GM19452 (cell line): ENCODE results near the gene PIGC.

Experiments used
- ATAC-seq: cut with Tn5 transposase; IDR thresholded peaks from one replicate; pipeline ENCODE4 v1.9.1; 2021; ENCODE audit not compliant: unreplicated experiment

The PIGC gene

DNA sequence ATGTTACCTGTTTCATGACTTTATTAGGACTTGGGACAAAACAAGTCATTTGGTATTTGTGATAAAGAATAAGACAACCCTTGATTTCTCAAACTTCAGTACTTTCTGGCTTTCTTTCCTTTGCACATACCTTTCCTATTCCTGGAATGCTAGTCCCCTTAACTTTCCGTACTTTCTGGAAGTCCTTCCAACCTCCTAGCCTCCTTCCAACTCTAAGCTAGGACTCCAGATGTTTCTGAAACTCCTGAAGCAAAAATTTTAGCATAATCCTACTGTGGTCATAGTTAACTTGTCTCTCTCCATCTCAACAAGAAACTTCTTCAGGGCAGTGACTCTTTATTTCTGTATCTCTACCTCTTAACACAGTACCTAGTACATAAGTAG lies 43.2 kb downstream of the PIGC start:
- no peak for ATAC-seq

DNA sequence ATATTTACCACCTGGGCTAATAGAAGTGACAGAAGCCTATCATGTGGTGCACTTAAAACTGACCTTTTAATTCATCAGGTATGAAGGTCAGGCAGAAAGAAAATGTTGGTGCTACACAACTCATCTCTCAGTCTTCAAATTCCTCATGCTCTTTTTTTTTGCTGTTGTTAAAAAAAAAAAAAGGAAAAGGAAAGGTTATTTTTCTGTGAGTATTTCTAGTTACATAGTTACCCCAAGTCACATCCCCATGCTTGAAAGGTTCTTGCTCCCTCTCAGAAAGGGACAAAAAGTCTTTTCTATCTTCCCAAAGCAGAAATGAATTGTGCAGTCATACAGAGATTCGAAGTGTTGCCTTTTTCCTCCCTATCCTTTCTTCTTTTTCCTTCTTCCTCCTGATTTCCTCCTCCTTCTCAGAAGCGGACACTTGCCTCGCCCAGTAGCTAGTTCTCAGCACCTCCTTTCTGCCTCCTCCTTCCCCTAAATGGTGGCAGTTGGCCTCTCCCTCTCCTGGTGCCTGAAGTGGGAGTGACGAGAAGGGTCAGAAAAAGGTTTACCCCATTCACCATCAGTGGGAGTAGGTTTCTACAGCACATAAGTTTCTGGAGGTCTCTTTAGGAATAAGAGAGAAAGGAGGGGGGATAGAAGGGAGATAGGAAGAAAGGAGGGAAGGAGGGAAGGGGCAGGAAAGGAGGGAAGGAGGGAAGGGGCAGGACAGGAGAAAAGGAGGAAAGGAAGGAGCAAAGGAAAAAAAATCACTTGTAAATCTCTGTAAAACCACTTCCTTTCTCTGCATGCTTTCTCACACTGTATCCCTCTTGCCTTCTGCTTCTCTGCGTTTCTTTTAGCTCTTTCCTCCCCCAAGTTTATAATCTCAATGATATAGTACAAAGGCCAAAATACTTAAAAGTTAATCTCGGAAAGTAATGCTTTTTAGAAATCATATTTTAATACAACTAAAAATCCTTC lies 43.8 kb downstream of the PIGC start:
- no peak for ATAC-seq

GRCh38 chr1:172398970-172399755 lies 44.7 kb downstream of the PIGC start:
- ATAC-seq = no peak

- ATAC-seq = no peak
Observed at GRCh38 chr1:172398193-172398592, 45.7 kb downstream of the PIGC start.

DNA sequence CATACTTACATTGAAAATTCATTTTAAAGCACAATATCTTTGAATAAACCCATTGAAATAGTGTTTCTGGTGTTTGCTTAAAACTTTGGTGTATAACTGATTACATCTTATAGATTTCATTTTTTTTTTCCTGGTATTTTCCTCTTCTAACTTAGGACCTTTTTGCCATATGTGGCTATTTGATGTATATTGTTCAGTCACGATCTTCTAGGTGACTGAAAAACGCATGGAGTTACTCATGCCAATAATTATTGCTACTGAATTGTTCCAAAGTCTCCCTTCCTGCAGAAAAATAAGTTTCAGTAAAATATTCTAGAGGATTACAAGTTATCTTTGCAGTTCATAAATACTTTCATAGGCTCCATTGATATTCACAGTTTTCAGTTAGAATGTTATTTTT lies 46.2 kb downstream of the PIGC start:
- no peak for ATAC-seq

DNA sequence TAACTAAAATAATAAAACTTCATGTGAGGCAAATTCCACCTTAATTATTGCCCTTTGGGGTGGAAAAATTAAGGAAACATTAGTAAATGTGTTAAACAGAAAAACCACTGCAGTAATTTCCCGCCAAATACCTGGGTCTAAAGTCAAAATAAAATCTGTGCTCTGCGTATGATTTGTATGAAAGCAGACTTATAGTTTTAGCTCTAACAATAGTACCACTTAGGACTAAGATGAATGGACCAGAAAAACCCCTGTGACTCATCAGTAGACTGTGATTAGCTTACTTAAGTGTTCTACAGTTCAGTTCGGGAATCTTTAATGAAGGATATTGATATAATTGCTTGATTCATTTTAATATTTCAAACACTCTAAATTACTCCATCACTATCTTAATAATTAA lies 46.6 kb downstream of the PIGC start:
- no peak for ATAC-seq

DNA sequence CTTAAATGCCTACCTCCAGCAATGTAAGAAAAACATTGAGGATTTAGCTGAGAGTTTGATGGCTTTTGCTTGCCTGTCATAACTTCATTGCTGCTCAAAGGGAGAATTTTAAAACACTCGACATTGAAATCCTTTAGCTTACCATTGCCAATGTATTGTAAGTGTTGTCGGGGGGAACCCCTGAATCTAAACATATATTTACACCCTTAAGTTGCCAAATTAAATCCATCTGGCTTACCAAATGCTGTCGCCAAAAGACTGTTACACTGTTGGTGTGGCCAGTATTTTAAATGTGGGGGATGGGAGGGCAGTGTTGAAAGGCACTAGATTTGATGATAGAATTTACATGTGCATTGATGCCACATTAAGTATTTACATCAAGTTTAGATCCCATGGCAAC lies 48.3 kb downstream of the PIGC start:
- ATAC-seq = no peak

DNA sequence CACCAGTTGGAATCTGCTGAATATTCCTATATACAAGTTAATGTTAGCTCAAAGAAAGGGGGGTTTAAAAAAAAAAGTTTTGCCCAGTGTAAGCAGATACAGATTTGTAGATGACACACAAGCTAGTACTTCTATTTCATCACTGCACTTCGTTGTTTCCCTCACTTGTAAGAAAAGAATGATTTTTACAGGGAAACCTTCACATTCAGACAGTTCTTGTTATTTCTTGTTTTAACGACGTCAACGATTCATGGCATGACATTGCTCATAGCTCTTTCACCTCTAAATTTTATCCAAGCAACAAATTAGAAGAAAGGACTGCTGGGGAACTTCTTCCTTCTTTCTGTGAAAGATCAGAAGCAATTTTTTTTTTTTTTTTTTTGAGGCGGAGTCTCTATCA lies 49.1 kb downstream of the PIGC start:
- no peak for ATAC-seq

DNA sequence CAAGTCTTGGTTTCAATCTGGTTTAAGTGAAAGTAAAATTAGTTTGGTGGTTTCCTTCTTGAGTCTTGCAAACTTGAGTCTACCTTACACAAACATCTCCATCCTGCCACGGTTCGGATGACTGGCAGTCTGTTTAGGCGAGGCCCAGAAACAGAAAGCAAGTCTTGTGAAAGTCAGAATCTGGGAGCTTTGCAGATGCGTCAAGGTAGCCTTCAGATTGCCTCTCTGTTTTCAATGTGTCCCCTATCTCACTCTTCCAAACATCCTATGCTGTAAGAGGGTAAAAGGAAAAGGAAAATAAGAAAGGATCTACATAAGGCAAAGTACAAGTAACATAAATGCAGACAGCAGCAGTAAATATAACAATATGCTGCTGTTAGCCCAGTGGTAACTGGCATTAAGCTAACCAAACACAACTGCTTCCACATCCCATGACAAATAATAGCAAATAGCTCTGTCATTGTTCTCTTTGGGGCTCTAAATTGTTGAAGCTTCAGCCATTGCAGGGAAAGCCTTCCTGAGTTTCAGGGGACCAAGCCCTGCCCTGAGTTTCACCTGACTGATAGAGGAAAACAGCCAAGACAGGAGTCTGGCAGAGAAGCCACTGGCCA lies 49.6 kb downstream of the PIGC start:
- peak; percentile 75 for ATAC-seq

- ATAC-seq = no peak
Observed at GRCh38 chr1:172393354-172393753, 50.5 kb downstream of the PIGC start.

- ATAC-seq = no peak
Observed at GRCh38 chr1:172391976-172392375, 51.9 kb downstream of the PIGC start.
